ENCODE data around the gene SH3PXD2A.

SH3PXD2A gene

GRCh38 chr10:103610921-103611511 is 244.4 kb downstream of the SH3PXD2A start (continued):
- TF ChIP-seq TCF7L2 (IDR thresholded peaks at IDR 0.05; ENCODE audit: borderline replicate concordance, low read depth, low read length) (no peak), ZNF654 (tag by site-specific recombination; IDR thresholded peaks at IDR 0.05; ENCODE audit: low read depth) (no peak), ZNF239 (tag by site-specific recombination; IDR thresholded peaks at IDR 0.05) (no peak), ZBTB26 (tag by site-specific recombination; optimal IDR thresholded peaks at IDR 0.05) (no peak), KLF16 (tag by site-specific recombination; IDR thresholded peaks at IDR 0.05) (no peak), ZNF121 (tag by site-specific recombination; IDR thresholded peaks at IDR 0.05) (no peak), KLF8 (tag by site-specific recombination; IDR thresholded peaks at IDR 0.05) (no peak), ZNF639 (tag by site-specific recombination; IDR thresholded peaks at IDR 0.05) (no peak), ZNF626 (tag by site-specific recombination; IDR thresholded peaks at IDR 0.05) (no peak)

- ChIA-PET POLR2A (no interaction called here), CTCF (interaction anchor here (0.6 to 1.4 kb wide), 3 partner anchors 11 to 124 kb away, joined by 3 to 6 read pairs (median 3); no protein-coding TSS in a partner anchor)
- H3K4me3 ChIP-seq (ENCODE audit: low read depth, low read length) = no peak overlapping the region
- H3K9me3 ChIP-seq (ENCODE audit: control insufficient read depth, insufficient read depth, low read depth, low read length) = no peaks in the 10 kb centered on the region
- no peak for TF ChIP-seq SP3 (tag by site-specific recombination; IDR thresholded peaks at IDR 0.05)
- TF ChIP-seq ZNF433 (tag by site-specific recombination; IDR thresholded peaks at IDR 0.05; ENCODE audit: low read depth) = no peak
- TF ChIP-seq ZNF701 (tag by site-specific recombination; IDR thresholded peaks at IDR 0.05) = no peak
- TF ChIP-seq ZNF792 (tag by site-specific recombination; IDR thresholded peaks at IDR 0.05) = no peak
- TF ChIP-seq ZNF211 (tag by site-specific recombination; IDR thresholded peaks at IDR 0.05; ENCODE audit: low read depth) = no peak
- TF ChIP-seq ZNF398 (tag by site-specific recombination; IDR thresholded peaks at IDR 0.05) = no peak
- no peak for TF ChIP-seq HOXC10 (CRISPR knock-in tag; IDR thresholded peaks at IDR 0.05)
- TF ChIP-seq ZNF639 (tag by site-specific recombination; IDR thresholded peaks at IDR 0.05) = no peak
- TF ChIP-seq ZNF239 (tag by site-specific recombination; IDR thresholded peaks at IDR 0.05) = no peak
- no peak for TF ChIP-seq ZNF112 (tag by site-specific recombination; IDR thresholded peaks at IDR 0.05)
- peaks cover 0 to 76% of the 10 kb centered on the region in 2 experiments; a peak in 1 of 3 replicates for H3K36me3 ChIP-seq (ENCODE audit: control insufficient read depth in 2 of 2, insufficient read depth in 1 of 2, low read length in 2 of 2)
- H3K4me1 ChIP-seq (ENCODE audit: control insufficient read depth, insufficient read depth, low read length) = no peaks in the 10 kb centered on the region
- no peak overlapping the region for H3K27ac ChIP-seq (ENCODE audit: extremely low read depth, low read depth, low read length)
Measured at GRCh38 chr10:103610083-103610472, 245.3 kb downstream of the SH3PXD2A start.
